Lung (tissue), 12 donors: ENCODE measurements around the gene EEF1A1. TPM values are rescaled to one million over a fixed set of nuclear protein-coding genes. Genes with fewer than 3 reads are reported as not detected.

Source experiments
- ATAC-seq: fragments of 200-7000 bp; cut with Tn5 transposase; one replicate; pipeline ENCODE4 v1.9.1; 2020; ENCODE audit warnings: moderate number of reproducible peaks; ENCODE audit not compliant: insufficient read depth, low FRiP score
- DNase-seq, 3 donors: peaks; one replicate each; pipeline ENCODE4 v3.0.0-alpha.2; 2013 to 2017
- H3K27ac ChIP-seq, 2 donors: one replicate each; pipeline ENCODE4 v1.5.1; 2013; ENCODE audit warnings: mild to moderate bottlenecking in 2 of 2, moderate library complexity in 2 of 2, control low read depth in 1 of 2, inconsistent platforms in 1 of 2, low read depth in 1 of 2, low read length in 1 of 2
- H3K27me3 ChIP-seq, 3 donors: one replicate each; pipeline ENCODE4 v1.5.1; 2013; ENCODE audit warnings: low read length in 2 of 3; ENCODE audit not compliant: control insufficient read depth in 3 of 3, insufficient read depth in 3 of 3
- H3K36me3 ChIP-seq, 4 donors: one replicate each; pipeline ENCODE4 v1.5.1; 2013; ENCODE audit warnings: low read length in 4 of 4, mild to moderate bottlenecking in 1 of 4, moderate library complexity in 1 of 4; ENCODE audit not compliant: control insufficient read depth in 4 of 4, insufficient read depth in 4 of 4
- H3K4me1 ChIP-seq, 5 donors: one replicate each; pipeline ENCODE4 v1.5.1; 2013; ENCODE audit warnings: low read length in 5 of 5, mild to moderate bottlenecking in 2 of 5, moderate library complexity in 1 of 5; ENCODE audit not compliant: control insufficient read depth in 5 of 5, insufficient read depth in 5 of 5
- H3K4me3 ChIP-seq: one replicate; pipeline ENCODE4 v1.5.1; 2013; ENCODE audit warnings: mild to moderate bottlenecking, control low read depth, moderate library complexity
- H3K9ac ChIP-seq, 2 donors: one replicate each; pipeline ENCODE4 v1.5.1; 2013; ENCODE audit warnings: low read length in 2 of 2, control low read depth in 1 of 2; ENCODE audit not compliant: insufficient read depth in 1 of 2
- H3K9me3 ChIP-seq, 4 donors: one replicate each; pipeline ENCODE4 v1.5.1; 2013; ENCODE audit warnings: low read length in 3 of 4, mild to moderate bottlenecking in 1 of 4, moderate library complexity in 1 of 4; ENCODE audit not compliant: control insufficient read depth in 4 of 4, insufficient read depth in 3 of 4
- CTCF ChIP-seq: IDR thresholded peaks from 2 replicates; pipeline ENCODE4 v1.5.1; 2012; ENCODE audit warnings: mild to moderate bottlenecking; ENCODE audit errors: control extremely low read depth, extremely low read depth
- WGBS, 2 donors: extraction: QIAGEN DNeasy Blood & Tissue Kit; methylation state at CpG; one replicate each; pipeline ENCODE4 v1.1.7; 2013; 5-methylcytosine and 5-hydroxymethylcytosine counted together
- polyA plus RNA-seq, 2 donors: library from polyadenylated mRNA; stranded (reverse); fragments of 200-250 nt; gene quantifications; one replicate each; pipeline ENCODE4 v1.2.1, GENCODE V29; 2013
- total RNA-seq, 2 donors: library from RNA; depleted of rRNA in 1 of 2; stranded (reverse); fragments of >200 nt in 1 of 2; gene quantifications; one replicate each; pipeline ENCODE4 v1.2.1, GENCODE V29; 2014 to 2021
- donor health status: control.
- donor health status: control.
- donor health status: Bipolar disorder and iron deficiency.
- donor health status: healthy.
- donor health status: DM: yes; HTN: yes; CAD: no.

EEF1A1 gene
- total and polyA plus RNA-seq, 4 donors = 7,767 to 13,654 (median 8,196) TPM

GRCh38 chr6:73565767-73566485 lies 45.1 kb upstream of the EEF1A1 start:
- H3K27me3 ChIP-seq = no peaks in the 10 kb centered on the region
- H3K9me3 ChIP-seq = no peaks in the 10 kb centered on the region
- ATAC-seq (no peak), DNase-seq (peak in 1 of 3 donors; percentile 13)
- TF ChIP-seq CTCF = no peak
- 95% methylated on average over 11 of the region's 11 CpGs for WGBS, 2 donors
- no peak overlapping the region for H3K27ac ChIP-seq
- H3K9ac ChIP-seq = no peak overlapping the region
- peaks cover 0 to 2% (median 0%) of the 10 kb centered on the region in 5 donors for H3K4me1 ChIP-seq
- H3K36me3 ChIP-seq = no peaks in the 10 kb centered on the region
- H3K4me3 ChIP-seq = no peak overlapping the region

GRCh38 chr6:73564578-73565345 lies 43.9 kb upstream of the EEF1A1 start:
- Histone ChIP-seq H3K27me3 (no peaks in the 10 kb centered on the region), H3K9ac (no peak overlapping the region), H3K9me3 (no peaks in the 10 kb centered on the region), H3K36me3 (no peaks in the 10 kb centered on the region), H3K4me3 (no peak overlapping the region), H3K27ac (no peak overlapping the region), H3K4me1 (peaks cover 0 to 2% (median 0%) of the 10 kb centered on the region in 5 donors)
- DNase-seq (no peak), ATAC-seq (no peak)
- WGBS, 2 donors = 95 to 96% methylated on average over 17 of the region's 17 CpGs
- TF ChIP-seq CTCF = no peak

- H3K4me1 ChIP-seq = peaks cover 0 to 4% (median 0%) of the 10 kb centered on the region in 5 donors
- no peak for ATAC-seq
- WGBS, 2 donors = 79 to 92% methylated on average over 2 of the region's 2 CpGs
- H3K36me3 ChIP-seq = no peaks in the 10 kb centered on the region
- no peaks in the 10 kb centered on the region for H3K27me3 ChIP-seq
- H3K4me3 ChIP-seq = no peak overlapping the region
- no peak overlapping the region for H3K27ac ChIP-seq
- DNase-seq = no peak
- no peak overlapping the region for H3K9ac ChIP-seq
- H3K9me3 ChIP-seq = no peaks in the 10 kb centered on the region
- no peak for TF ChIP-seq CTCF
Observed at GRCh38 chr6:73562558-73562957, 41.7 kb upstream of the EEF1A1 start.
